Keratinocyte (primary cell): ENCODE measurements around the gene CDH18. TPM values are rescaled to one million over a fixed set of nuclear protein-coding genes. Genes with fewer than 3 reads are reported as not detected.

Experiments used
- DNase-seq: peaks from one replicate; pipeline ENCODE4 v3.0.0-alpha.2; 2011; ENCODE audit warnings: low read depth, missing footprints, low spot score
- FAIRE-seq: peaks from 2 replicates; lab custom pipeline; 2011; peaks lifted over from hg19 to GRCh38; lab: Jason Lieb, UNC
- H2AFZ ChIP-seq: 2 replicates; pipeline ENCODE4 v1.6.0; 2012; ENCODE audit warnings: low read length, control low read depth, inconsistent platforms; ENCODE audit not compliant: control insufficient read depth
- H3K27ac ChIP-seq: 2 replicates; pipeline ENCODE4 v1.5.1; 2011; ENCODE audit warnings: low read length; ENCODE audit not compliant: control insufficient read depth, insufficient read depth
- H3K27me3 ChIP-seq: 3 replicates; pipeline ENCODE4 v1.6.0; 2011; ENCODE audit warnings: low read length; ENCODE audit not compliant: control insufficient read depth, insufficient read depth; ENCODE audit errors: extremely low read depth
- H3K36me3 ChIP-seq, 2 experiments: 2 replicates in 1 of 2; 3 replicates in 1 of 2; pipeline ENCODE4 v1.5.1; 2011; ENCODE audit warnings: low read length in 2 of 2, mild to moderate bottlenecking in 1 of 2; ENCODE audit not compliant: control insufficient read depth in 2 of 2, insufficient read depth in 2 of 2; ENCODE audit errors: extremely low read depth in 1 of 2
- H3K4me1 ChIP-seq: 3 replicates; pipeline ENCODE4 v1.5.1; 2011; ENCODE audit warnings: low read length; ENCODE audit not compliant: control insufficient read depth, insufficient read depth; ENCODE audit errors: extremely low read depth
- H3K4me2 ChIP-seq: 3 replicates; pipeline ENCODE4 v1.6.0; 2011; ENCODE audit warnings: low read depth, low read length; ENCODE audit not compliant: control insufficient read depth, insufficient read depth; ENCODE audit errors: extremely low read depth
- H3K4me3 ChIP-seq, 3 experiments: fragments of 200-600 bp in 1 of 3; sonication (generic) in 1 of 3; 2 replicates in 2 of 3; 3 replicates in 1 of 3; pipeline ENCODE4 v1.5.1; 2011 to 2016; ENCODE audit warnings: low read length in 3 of 3, mild to moderate bottlenecking in 3 of 3, control low read depth in 2 of 3, inconsistent platforms in 1 of 3, low read depth in 1 of 3, mixed read lengths in 1 of 3, mixed run types in 1 of 3, moderate library complexity in 1 of 3; ENCODE audit not compliant: control insufficient read depth in 2 of 3, insufficient read depth in 2 of 3; ENCODE audit errors: extremely low read depth in 1 of 3
- H3K79me2 ChIP-seq: 2 replicates; pipeline ENCODE4 v1.6.0; 2012; ENCODE audit warnings: low read length; ENCODE audit not compliant: control insufficient read depth, insufficient read depth
- H3K9ac ChIP-seq: 3 replicates; pipeline ENCODE4 v1.6.0; 2011; ENCODE audit warnings: low read length; ENCODE audit not compliant: control insufficient read depth, insufficient read depth; ENCODE audit errors: extremely low read depth
- H3K9me1 ChIP-seq: 3 replicates; pipeline ENCODE4 v1.6.0; 2011; ENCODE audit warnings: low read length; ENCODE audit not compliant: control insufficient read depth, insufficient read depth; ENCODE audit errors: extremely low read depth
- H3K9me3 ChIP-seq: 2 replicates; pipeline ENCODE4 v1.5.1; 2012; ENCODE audit warnings: low read depth, low read length; ENCODE audit not compliant: control insufficient read depth
- H4K20me1 ChIP-seq: 3 replicates; pipeline ENCODE4 v1.6.0; 2011; ENCODE audit warnings: low read length; ENCODE audit not compliant: control insufficient read depth, insufficient read depth; ENCODE audit errors: extremely low read depth
- EZH2 ChIP-seq: IDR thresholded peaks from one replicate; pipeline ENCODE4 v1.6.1; 2012; ENCODE audit warnings: inconsistent platforms, mild to moderate bottlenecking, low read length, moderate library complexity
- dilution Hi-C: fragments of 300-500 bp; cut with MboI; formaldehyde crosslinking; loops from one replicate; pipeline ENCODE4 v1.7.0; 2020; ENCODE audit warnings: low sequenced_read_pairs; ENCODE audit not compliant: extremely low pct_ligation_motif_present
- polyA plus RNA-seq, 5 experiments: library from polyadenylated mRNA; depleted of rRNA in 3 of 5; stranded (reverse) in 3 of 5; stranded (forward) in 1 of 5; unstranded in 1 of 5; fragments of >200 nt; gene quantifications; 1 replicate in 1 of 5; 2 replicates in 3 of 5; 3 replicates in 1 of 5; pipeline versions ENCODE4 v1.2.1 to v1.2.3, GENCODE V29; 2011 to 2012; ENCODE audit warnings: missing spikeins in 2 of 5, low read depth in 1 of 5, low replicate concordance in 1 of 5
- TF ChIP-seq, protein P1 (sequence below), 3 experiments: IDR thresholded peaks in 1 of 3; conservative IDR thresholded peaks in 1 of 3; optimal IDR thresholded peaks in 1 of 3; 2 replicates in 2 of 3; 3 replicates in 1 of 3; pipeline versions ENCODE3 to v1.5.1; 2011; ENCODE audit warnings: low read length in 3 of 3, mild to moderate bottlenecking in 3 of 3, moderate library complexity in 2 of 3, control low read depth in 1 of 3, inconsistent platforms in 1 of 3; ENCODE audit not compliant: insufficient read depth in 2 of 3; ENCODE audit errors: extremely low read depth in 1 of 3

The CDH18 gene
- polyA plus RNA-seq, 1 donor (not counting 4 experiments of a cell fraction or from before 2014, with no cell fraction given), result 0.41 TPM

DNA sequence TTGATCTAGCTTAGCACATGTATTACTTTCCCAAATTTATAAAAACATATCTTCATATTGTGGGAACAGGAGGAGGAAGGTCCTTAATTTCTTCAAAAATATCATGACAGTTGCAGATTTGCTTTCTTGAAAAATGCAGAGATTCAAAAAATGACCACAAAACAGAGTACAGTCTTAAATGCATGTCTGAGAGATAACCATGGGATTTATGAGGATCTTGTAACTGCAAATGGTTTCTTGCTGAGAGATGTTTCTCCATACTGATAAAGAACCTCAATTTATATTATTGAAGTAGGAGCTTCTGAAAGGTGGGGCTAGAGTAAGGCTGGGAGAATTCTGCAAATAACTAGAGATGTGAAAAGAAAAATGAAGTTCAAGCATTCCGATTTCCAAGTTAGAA is 83.2 kb downstream of the CDH18 start:
- dilution Hi-C loops, result no loop called here
- H3K9ac ChIP-seq, result no peak overlapping the region
- no peaks in the 10 kb centered on the region for H3K79me2 ChIP-seq
- H3K27me3 ChIP-seq, result no peaks in the 10 kb centered on the region
- no peaks in the 10 kb centered on the region for H3K9me3 ChIP-seq
- no peak for DNase-seq
- FAIRE-seq, result no peak
- no peak overlapping the region for H3K4me3 ChIP-seq
- no peak overlapping the region for H3K4me2 ChIP-seq
- no peaks in the 10 kb centered on the region for H3K4me1 ChIP-seq
- no peaks in the 10 kb centered on the region for H3K36me3 ChIP-seq
- no peaks in the 10 kb centered on the region for H3K9me1 ChIP-seq
- no peak overlapping the region for H3K27ac ChIP-seq
- TF ChIP-seq, protein P1, sequence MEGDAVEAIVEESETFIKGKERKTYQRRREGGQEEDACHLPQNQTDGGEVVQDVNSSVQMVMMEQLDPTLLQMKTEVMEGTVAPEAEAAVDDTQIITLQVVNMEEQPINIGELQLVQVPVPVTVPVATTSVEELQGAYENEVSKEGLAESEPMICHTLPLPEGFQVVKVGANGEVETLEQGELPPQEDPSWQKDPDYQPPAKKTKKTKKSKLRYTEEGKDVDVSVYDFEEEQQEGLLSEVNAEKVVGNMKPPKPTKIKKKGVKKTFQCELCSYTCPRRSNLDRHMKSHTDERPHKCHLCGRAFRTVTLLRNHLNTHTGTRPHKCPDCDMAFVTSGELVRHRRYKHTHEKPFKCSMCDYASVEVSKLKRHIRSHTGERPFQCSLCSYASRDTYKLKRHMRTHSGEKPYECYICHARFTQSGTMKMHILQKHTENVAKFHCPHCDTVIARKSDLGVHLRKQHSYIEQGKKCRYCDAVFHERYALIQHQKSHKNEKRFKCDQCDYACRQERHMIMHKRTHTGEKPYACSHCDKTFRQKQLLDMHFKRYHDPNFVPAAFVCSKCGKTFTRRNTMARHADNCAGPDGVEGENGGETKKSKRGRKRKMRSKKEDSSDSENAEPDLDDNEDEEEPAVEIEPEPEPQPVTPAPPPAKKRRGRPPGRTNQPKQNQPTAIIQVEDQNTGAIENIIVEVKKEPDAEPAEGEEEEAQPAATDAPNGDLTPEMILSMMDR (optimal IDR thresholded peaks at IDR 0.05 in 1 of 3, IDR thresholded peaks at IDR 0.05 in 1 of 3, conservative IDR thresholded peaks at IDR 0.05 in 1 of 3; ENCODE audit: extremely low read depth in 1 of 3, insufficient read depth in 2 of 3, low read length in 3 of 3), result no peak
- TF ChIP-seq EZH2, result no peak
- H2AFZ ChIP-seq, result no peak overlapping the region
- no peaks in the 10 kb centered on the region for H4K20me1 ChIP-seq

DNA sequence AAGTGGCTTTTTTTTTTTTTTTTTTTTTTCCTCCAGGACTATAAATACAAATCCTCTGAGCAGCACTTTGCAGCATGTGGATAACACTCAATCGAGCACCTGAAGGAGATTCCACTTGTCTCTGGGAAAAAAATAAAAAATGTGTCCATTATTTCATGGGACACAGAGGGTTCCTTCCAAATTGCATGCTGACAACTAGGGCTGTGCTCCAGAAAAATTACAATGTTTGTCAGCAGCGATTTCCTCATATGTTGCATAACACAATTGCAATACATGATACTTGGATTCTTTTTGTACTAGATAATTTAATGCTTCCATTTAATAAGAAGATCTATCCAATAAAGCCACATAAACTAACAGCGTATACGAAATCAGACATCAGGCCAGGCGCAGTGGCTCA is 84.4 kb downstream of the CDH18 start:
- no peak for DNase-seq
- Histone ChIP-seq H3K27me3 (no peaks in the 10 kb centered on the region), H4K20me1 (no peaks in the 10 kb centered on the region), H3K9me3 (no peaks in the 10 kb centered on the region), H3K9ac (no peak overlapping the region), H3K4me1 (no peaks in the 10 kb centered on the region), H3K4me3 (no peak overlapping the region), H3K36me3 (no peaks in the 10 kb centered on the region), H3K4me2 (no peak overlapping the region), H3K27ac (no peak overlapping the region), H3K9me1 (no peaks in the 10 kb centered on the region), H2AFZ (no peak overlapping the region), H3K79me2 (no peaks in the 10 kb centered on the region)
- no peak for TF ChIP-seq EZH2
- TF ChIP-seq, protein P1 (optimal IDR thresholded peaks at IDR 0.05 in 1 of 3, IDR thresholded peaks at IDR 0.05 in 1 of 3, conservative IDR thresholded peaks at IDR 0.05 in 1 of 3; ENCODE audit: extremely low read depth in 1 of 3, insufficient read depth in 2 of 3, low read length in 3 of 3), result no peak
- dilution Hi-C loops, result no loop called here
- no peak for FAIRE-seq
